Heart left ventricle (tissue), 16 donors: Measurements from ENCODE around the gene EXOC3L4. TPM values are rescaled to one million over a fixed set of nuclear protein-coding genes. Genes with fewer than 3 reads are reported as not detected.

Experiments
- ATAC-seq, 4 donors: fragments of 200-7000 bp; cut with Tn5 transposase; one replicate each; pipeline ENCODE4 v1.9.1; 2020 to 2022; ENCODE audit warnings: moderate library complexity in 4 of 4, mild to moderate bottlenecking in 3 of 4, moderate number of reproducible peaks in 1 of 4
- DNase-seq, 5 donors: peaks; one replicate each; pipeline ENCODE4 v3.0.0-alpha.2; 2020
- H3K27ac ChIP-seq, 12 donors: fragments of 200-600 bp; sonication (generic) in 4 of 12; one replicate each; pipeline versions ENCODE4 v1.5.0 to v1.8.0; 2016 to 2022; ENCODE audit warnings: mild to moderate bottlenecking in 2 of 12
- H3K27me3 ChIP-seq, 9 donors: fragments of 200-600 bp; sonication (generic) in 2 of 9; one replicate each; pipeline versions ENCODE4 v1.5.1 to v1.8.0; 2016 to 2022; ENCODE audit warnings: mild to moderate bottlenecking in 3 of 9
- H3K36me3 ChIP-seq, 9 donors: fragments of 200-600 bp; sonication (generic) in 2 of 9; one replicate each; pipeline versions ENCODE4 v1.5.0 to v1.8.0; 2018 to 2022; ENCODE audit warnings: mild to moderate bottlenecking in 2 of 9
- H3K4me1 ChIP-seq, 12 donors: fragments of 200-600 bp; sonication (generic) in 4 of 12; one replicate each; pipeline versions ENCODE4 v1.5.0 to v1.8.0; 2016 to 2022; ENCODE audit warnings: mild to moderate bottlenecking in 3 of 12
- H3K4me3 ChIP-seq, 12 donors: fragments of 200-600 bp; sonication (generic) in 4 of 12; one replicate each; pipeline versions ENCODE4 v1.5.0 to v1.8.0; 2017 to 2022; ENCODE audit warnings: mild to moderate bottlenecking in 9 of 12, moderate library complexity in 4 of 12
- H3K9me3 ChIP-seq, 12 donors: fragments of 200-600 bp; sonication (generic) in 4 of 12; one replicate each; pipeline versions ENCODE4 v1.5.0 to v1.8.0; 2016 to 2022; ENCODE audit warnings: mild to moderate bottlenecking in 1 of 12
- POLR2A ChIP-seq, 2 donors: fragments of 450-650 bp; IDR thresholded peaks; one replicate each; pipeline ENCODE4 v1.6.1; 2017; ENCODE audit warnings: antibody characterized with exemption in 2 of 2, mild to moderate bottlenecking in 2 of 2, moderate library complexity in 2 of 2
- WGBS, 4 donors: extraction: QIAGEN DNeasy Blood & Tissue Kit in 2 of 4; methylation state at CpG; one replicate each; pipeline versions ENCODE4 v1.1.5 to v1.1.7; 2013 to 2018; 5-methylcytosine and 5-hydroxymethylcytosine counted together
- intact Hi-C, 10 donors: fragments of 100-400 bp; cut with DNase I; formaldehyde crosslinking; loops; one replicate each; pipeline versions ENCODE4 v1.11.1 to v1.14.2; 2022
- polyA plus RNA-seq, 2 donors: library from polyadenylated mRNA; stranded (reverse); fragments of 200-250 nt; gene quantifications; one replicate each; pipeline ENCODE4 v1.2.3, GENCODE V29; 2013
- total RNA-seq, 9 donors: library from RNA; depleted of rRNA in 2 of 9; stranded (reverse); fragments of >200 nt in 2 of 9; fragmentation: NEBNext Ultra II Directional in 3 of 9; extraction: Animal tissue kit (Norgen Biotek cat#: 25700) in 3 of 9; gene quantifications; one replicate each; pipeline versions ENCODE4 v1.1.0 to v1.2.4, GENCODE V29; 2016 to 2023
- TF ChIP-seq, protein P1 (sequence below), 12 donors: fragments of 200-600 bp; sonication (generic) in 4 of 12; IDR thresholded peaks; one replicate each; pipeline versions ENCODE4 v1.5.0 to v1.8.0; 2018 to 2022; ENCODE audit warnings: antibody characterized with exemption in 12 of 12, mild to moderate bottlenecking in 5 of 12
- donor health status: ischemic (EF 13 %, LVEDD 7.1; RV severe dilation, severe dysfunction).
- donor health status: healthy with polysubstance abuse.
- donor health status: DM: no; HTN: yes; CAD: no.
- donor health status: DM: no; HTN: no; CAD: no.
- donor health status: ischemic (EF 25% LVEDD 6.9; RV normal size, moderate dysfunction).
- donor health status: ischemic (EF 25% LVEDD 5.7; RV mildly dilated, moderate dysfunction).
- donor health status: healthy.
- donor health status: DM: yes; HTN: yes; CAD: no.
- donor health status: ischemic (EF 35%, LVEDD 5.7; RV mildly dilated, moderate dysfunction).
- donor health status: nonischemic (EF 11% LVEDD 7.7; RV severe dilation, severe dysfunction).
- donor health status: DM: yes; HTN: yes; CAD: no.
- donor health status: PGD.
- donor health status: ischemic (EF 29% LVEDD 5.4; RV normal size, mild dysfunction).
- donor health status: nonischemic (EF 23%, LVEDD 6.1; RV moderate dilation, normal function).

EXOC3L4 gene
- total and polyA plus RNA-seq, 11 donors: 0.21 to 3.2 (median 0.47) TPM; not detected in 5

DNA sequence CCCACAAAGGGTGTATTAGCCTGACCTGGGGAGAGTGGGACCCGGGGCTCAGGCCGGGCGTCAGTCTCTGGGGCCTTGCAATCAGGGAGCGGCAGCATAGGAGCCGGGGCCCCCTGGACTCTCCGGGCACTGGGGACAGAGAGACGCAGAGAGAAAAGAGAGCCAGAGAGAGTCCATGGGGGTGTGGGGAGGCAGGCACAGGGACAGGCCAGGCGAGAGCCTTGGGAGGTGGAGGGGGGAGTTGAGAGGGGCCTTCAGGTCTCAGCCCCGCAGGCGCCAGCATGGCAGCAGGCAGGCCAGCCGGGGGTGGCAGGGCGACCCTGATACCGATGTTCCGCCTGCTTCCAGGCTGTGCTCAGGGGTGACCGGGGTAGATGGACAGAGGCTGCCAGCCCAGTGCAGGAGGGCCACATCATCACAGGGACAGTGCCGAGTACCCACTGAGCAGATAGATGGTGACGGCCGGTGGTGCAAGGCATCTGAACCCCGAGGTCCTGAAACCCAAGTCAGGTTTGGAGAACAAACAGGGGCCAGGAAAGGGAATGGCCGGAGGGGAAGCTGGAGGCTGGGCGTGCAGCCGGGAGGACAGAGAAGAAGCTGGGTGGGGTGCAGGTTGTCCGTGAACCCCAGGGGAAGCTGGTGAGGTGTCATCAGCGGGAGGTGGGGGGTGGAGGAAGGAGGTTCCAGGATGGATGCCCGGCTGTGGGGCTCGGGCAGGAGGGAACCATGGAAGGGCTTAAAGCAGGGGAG, 2.9 kb downstream of the EXOC3L4 start:
- DNase-seq: peak in 2 of 5 donors; percentile 4 to 54
- TF ChIP-seq POLR2A (IDR thresholded peaks at IDR 0.05): no peak
- TF ChIP-seq, protein P1, sequence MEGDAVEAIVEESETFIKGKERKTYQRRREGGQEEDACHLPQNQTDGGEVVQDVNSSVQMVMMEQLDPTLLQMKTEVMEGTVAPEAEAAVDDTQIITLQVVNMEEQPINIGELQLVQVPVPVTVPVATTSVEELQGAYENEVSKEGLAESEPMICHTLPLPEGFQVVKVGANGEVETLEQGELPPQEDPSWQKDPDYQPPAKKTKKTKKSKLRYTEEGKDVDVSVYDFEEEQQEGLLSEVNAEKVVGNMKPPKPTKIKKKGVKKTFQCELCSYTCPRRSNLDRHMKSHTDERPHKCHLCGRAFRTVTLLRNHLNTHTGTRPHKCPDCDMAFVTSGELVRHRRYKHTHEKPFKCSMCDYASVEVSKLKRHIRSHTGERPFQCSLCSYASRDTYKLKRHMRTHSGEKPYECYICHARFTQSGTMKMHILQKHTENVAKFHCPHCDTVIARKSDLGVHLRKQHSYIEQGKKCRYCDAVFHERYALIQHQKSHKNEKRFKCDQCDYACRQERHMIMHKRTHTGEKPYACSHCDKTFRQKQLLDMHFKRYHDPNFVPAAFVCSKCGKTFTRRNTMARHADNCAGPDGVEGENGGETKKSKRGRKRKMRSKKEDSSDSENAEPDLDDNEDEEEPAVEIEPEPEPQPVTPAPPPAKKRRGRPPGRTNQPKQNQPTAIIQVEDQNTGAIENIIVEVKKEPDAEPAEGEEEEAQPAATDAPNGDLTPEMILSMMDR (IDR thresholded peaks at IDR 0.05): no peak
- Histone ChIP-seq H3K36me3 (no peaks in the 10 kb centered on the region), H3K4me1 (peaks cover 0 to 20% (median 5%) of the 10 kb centered on the region in 12 donors), H3K9me3 (no peaks in the 10 kb centered on the region), H3K27ac (no peak overlapping the region), H3K4me3 (no peak overlapping the region), H3K27me3 (peaks cover 0 to 41% (median 19%) of the 10 kb centered on the region in 9 donors)
- 81 to 88% (median 83%) methylated on average over 26 of the region's 26 CpGs for WGBS, 4 donors
- no peak for ATAC-seq
- intact Hi-C loops: loop anchor here in 2 of 10 donors (10.0 kb wide), 1 partner anchor 403 kb away; no protein-coding TSS in a partner anchor

DNA sequence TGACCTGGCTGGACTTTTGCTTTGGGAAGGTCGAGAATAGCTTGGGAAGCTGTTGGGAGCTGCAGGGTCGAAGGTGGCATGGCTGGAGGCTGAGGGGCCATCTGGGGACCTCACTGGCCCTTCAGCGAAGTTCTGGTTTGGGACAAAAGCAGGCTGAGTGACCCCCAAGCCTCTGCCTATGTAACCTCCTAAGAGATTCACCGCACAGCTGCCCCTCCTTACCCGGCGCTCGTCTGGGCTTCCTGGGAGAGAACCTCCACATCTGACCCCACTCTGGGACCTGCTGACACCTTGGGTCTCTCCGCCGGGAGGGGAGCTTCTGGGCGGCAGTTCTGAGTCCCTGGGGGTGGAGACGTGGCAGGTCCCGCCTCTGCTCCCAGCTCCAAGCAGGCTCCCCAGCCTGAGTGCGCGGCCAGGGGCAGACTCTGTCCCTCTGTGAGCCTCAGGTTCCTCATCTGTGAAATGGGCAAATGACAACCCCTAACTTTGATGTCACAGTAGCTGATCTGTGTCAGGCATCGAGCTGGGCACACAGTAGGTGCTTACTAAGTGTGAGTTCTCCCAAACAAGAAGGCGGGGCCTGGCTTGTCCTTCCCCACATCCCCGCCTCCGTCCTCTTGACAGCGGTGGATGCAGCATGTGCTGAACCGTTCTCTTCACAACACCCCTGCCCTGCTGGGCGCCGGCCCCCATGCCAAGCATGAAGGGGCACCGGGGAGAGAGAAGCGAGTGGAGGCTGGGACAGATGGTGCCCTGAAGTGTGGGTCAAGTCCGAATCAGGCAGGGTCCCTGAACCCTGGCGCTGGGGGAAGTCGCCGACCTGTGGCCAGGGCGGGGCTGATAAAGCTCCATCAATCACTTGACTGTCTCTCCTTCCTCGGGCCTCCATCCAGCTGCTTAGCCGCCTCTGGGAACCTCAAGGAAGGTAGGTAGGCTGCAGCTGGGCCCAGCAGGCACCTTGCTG, 3.8 kb downstream of the EXOC3L4 start:
- peaks cover 6 to 50% (median 28%) of the 10 kb centered on the region in 9 donors for H3K27me3 ChIP-seq
- intact Hi-C loops: loop anchor here in 2 of 10 donors (10.0 kb wide), 1 partner anchor 403 kb away; no protein-coding TSS in a partner anchor
- peak in 2 of 5 donors; percentile 3 to 60 for DNase-seq

DNA sequence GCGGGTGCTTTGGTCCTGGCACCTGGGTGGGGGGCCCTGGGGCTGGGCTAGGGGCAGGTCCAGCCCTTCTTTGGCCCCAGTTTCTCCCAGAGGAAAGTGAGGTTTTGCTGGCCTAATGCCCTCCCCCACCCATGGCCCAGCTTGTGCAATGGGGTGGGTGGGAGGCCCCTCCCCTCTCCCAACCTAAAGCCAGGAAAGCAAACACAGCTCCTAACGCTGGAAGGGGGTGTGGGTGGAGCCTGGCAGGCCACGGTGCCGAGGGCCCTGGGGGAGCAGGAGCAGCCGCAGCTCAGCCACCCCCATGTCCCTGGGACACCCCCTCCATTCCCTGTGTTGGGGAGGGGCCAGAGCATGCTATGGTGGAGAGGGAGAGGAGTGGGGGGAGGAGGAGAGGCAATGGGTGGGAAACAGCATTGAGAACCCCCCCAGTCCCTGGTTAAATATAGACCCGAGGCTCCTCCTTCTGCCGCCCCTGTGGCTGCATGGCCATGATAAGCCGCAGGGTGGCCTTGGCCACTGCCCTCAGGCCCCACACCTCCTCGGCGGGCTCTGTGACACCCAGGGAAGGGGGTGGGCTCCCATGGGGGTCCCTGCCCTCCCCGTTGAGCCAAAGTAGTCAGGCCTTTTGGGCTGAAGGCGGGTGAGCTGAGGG, 4.7 kb downstream of the EXOC3L4 start:
- no peaks in the 10 kb centered on the region for H3K9me3 ChIP-seq
- DNase-seq (peak in 2 of 5 donors; percentile 5 to 52), ATAC-seq (no peak)
- H3K4me3 ChIP-seq: no peak overlapping the region
- peaks cover 12 to 59% (median 37%) of the 10 kb centered on the region in 9 donors for H3K27me3 ChIP-seq
- 51 to 83% (median 65%) methylated on average over 4 to 12 of the region's 12 CpGs for WGBS, 4 donors
- no peak for TF ChIP-seq POLR2A (IDR thresholded peaks at IDR 0.05)
- TF ChIP-seq, protein P1 (IDR thresholded peaks at IDR 0.05): no peak
- intact Hi-C loops: loop anchor here in 2 of 10 donors (10.0 kb wide), 1 partner anchor 404 kb away; no protein-coding TSS in a partner anchor
- H3K4me1 ChIP-seq: peaks cover 0 to 32% (median 16%) of the 10 kb centered on the region in 12 donors
- no peak overlapping the region for H3K27ac ChIP-seq
- H3K36me3 ChIP-seq: no peaks in the 10 kb centered on the region

More for the DNA sequence above, 3.8 kb downstream of the EXOC3L4 start:
- peaks cover 0 to 29% (median 10%) of the 10 kb centered on the region in 12 donors for H3K4me1 ChIP-seq
- WGBS, 4 donors: 77 to 81% (median 79%) methylated on average over 30 to 31 of the region's 31 CpGs
- H3K27ac ChIP-seq: no peak overlapping the region
- H3K9me3 ChIP-seq: no peaks in the 10 kb centered on the region
- no peak for TF ChIP-seq POLR2A (IDR thresholded peaks at IDR 0.05)
- TF ChIP-seq, protein P1 (IDR thresholded peaks at IDR 0.05): no peak
- no peak for ATAC-seq
- no peaks in the 10 kb centered on the region for H3K36me3 ChIP-seq
- no peak overlapping the region for H3K4me3 ChIP-seq
